ENCODE measurements around the gene EVI2B. TPM values are rescaled to one million over a fixed set of nuclear protein-coding genes. Genes with fewer than 3 reads are reported as not detected.
A peak's percentile ranks its signal among the peaks of the same experiment; 100 is the strongest.

The EVI2B gene
- total RNA-seq (2021) (0.18 to 0.37 TPM (median 0.25 TPM) in 3 replicates), Bru-seq, nascent RNA (percentile 3 among the genes with signal in this experiment)
- long read RNA-seq, experiment 1: 0 reads
- long read RNA-seq, experiment 2: 0 reads
- long read RNA-seq, experiment 3: 0 reads

DNA sequence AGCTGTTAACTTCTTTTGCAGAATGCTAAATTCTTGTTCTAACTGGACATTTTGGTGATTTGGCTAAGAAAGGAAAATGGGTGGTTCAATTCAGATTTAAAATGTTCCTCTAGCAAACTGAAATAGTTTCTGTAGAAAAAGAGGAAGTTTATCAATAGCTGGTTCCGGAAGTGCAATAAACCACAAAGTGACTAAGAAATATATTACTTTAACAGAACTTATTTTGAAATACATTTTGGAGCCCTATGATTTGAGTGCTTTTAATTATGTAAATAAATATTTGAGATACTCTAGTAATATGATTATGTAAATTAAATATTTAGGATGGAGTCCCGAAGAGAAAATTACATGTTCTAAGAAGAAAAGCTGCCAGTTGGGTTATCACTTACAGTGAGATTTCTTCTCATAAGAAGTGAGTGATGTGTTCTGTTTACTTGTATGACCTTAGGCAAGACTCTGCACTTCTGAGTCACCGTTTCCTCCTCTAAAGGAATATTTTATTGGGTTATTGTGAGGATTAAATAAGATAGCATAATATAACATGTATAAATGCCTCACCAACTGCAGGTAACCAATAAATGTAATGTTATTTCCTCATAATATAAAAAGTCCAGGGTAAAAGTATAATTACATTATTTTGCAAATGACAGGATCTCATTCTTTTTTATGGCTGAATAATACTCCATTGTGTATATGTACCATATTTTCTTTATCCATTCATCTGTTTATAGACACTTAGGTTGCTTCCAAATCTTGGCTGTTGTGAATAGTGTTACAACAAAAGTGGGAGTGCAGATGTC lies at the start of gene EVI2B:
EVI2B (minus strand) TSS at position 73 of the 800 bp plus-strand sequence. CDS start 8,445 bp downstream, outside the sequence.
- no peaks in the 10 kb centered on the region for H3K9me3 Mint-ChIP-seq
- TF ChIP-seq, protein P1, sequence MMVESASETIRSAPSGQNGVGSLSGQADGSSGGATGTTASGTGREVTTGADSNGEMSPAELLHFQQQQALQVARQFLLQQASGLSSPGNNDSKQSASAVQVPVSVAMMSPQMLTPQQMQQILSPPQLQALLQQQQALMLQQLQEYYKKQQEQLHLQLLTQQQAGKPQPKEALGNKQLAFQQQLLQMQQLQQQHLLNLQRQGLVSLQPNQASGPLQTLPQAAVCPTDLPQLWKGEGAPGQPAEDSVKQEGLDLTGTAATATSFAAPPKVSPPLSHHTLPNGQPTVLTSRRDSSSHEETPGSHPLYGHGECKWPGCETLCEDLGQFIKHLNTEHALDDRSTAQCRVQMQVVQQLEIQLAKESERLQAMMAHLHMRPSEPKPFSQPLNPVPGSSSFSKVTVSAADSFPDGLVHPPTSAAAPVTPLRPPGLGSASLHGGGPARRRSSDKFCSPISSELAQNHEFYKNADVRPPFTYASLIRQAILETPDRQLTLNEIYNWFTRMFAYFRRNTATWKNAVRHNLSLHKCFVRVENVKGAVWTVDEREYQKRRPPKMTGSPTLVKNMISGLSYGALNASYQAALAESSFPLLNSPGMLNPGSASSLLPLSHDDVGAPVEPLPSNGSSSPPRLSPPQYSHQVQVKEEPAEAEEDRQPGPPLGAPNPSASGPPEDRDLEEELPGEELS (CRISPR knock-in tag; IDR thresholded peaks at IDR 0.05): no peak
- TF ChIP-seq NR3C1 (CRISPR knock-in tag; conservative IDR thresholded peaks at IDR 0.05; ENCODE audit: low read depth) (no peak), SMAD3 (CRISPR knock-in tag; IDR thresholded peaks at IDR 0.05; ENCODE audit: borderline replicate concordance) (no peak), ZNF263 (CRISPR knock-in tag; IDR thresholded peaks at IDR 0.05; ENCODE audit: low read depth) (no peak), EMX1 (CRISPR knock-in tag; IDR thresholded peaks at IDR 0.05) (no peak)
- TF ChIP-seq, protein P2, sequence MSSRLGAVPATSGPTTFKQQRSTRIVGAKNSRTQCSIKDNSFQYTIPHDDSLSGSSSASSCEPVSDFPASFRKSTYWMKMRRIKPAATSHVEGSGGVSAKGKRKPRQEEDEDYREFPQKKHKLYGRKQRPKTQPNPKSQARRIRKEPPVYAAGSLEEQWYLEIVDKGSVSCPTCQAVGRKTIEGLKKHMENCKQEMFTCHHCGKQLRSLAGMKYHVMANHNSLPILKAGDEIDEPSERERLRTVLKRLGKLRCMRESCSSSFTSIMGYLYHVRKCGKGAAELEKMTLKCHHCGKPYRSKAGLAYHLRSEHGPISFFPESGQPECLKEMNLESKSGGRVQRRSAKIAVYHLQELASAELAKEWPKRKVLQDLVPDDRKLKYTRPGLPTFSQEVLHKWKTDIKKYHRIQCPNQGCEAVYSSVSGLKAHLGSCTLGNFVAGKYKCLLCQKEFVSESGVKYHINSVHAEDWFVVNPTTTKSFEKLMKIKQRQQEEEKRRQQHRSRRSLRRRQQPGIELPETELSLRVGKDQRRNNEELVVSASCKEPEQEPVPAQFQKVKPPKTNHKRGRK (CRISPR knock-in tag; IDR thresholded peaks at IDR 0.05; ENCODE audit: borderline replicate concordance): no peak
- H3K27ac Mint-ChIP-seq: peak within 1 kb of the TSS; percentile 12; the same call in 1 of the 2 replicates
- H3K4me3 Mint-ChIP-seq: no peak within 1 kb of the TSS
- DNase-seq (ENCODE audit: low spot score): no peak
- CTCF ChIA-PET: no interaction called here
- no peaks in the 10 kb centered on the region for H3K27me3 Mint-ChIP-seq (ENCODE audit: low read depth)
- ATAC-seq: no peak
- H3K36me3 Mint-ChIP-seq: no peaks in the 10 kb centered on the region
- H3K4me1 Mint-ChIP-seq: peaks cover 17% of the 10 kb centered on the region
- POLR2A ChIA-PET: no interaction called here

DNA sequence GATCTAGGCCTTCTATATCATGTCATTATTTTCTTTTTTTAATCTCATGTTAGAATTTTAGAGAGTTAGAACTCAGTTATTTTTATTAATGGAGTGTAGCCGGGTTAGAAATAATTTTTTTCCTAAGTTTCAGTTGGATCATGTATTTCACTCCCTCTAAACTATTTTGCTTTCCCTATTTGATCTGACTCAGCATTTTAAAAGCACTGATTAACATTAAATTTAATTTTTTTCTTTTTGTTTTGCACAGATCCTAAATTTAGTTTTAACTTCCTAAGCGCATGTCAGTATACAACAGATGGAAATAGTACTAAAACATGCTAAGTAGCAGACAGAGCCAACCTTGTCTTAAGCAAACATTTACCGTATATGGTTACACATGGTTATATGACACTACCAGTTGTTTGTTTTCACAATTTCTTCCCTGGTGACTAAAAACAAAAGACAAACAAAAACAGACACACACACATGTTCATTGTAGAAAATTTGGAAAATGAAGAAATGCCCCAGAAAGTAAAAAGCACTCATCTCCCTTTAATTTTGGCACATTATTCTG lies 44.1 kb upstream of the EVI2B start:
- ATAC-seq: no peak
- Mint-ChIP-seq H3K27me3 (ENCODE audit: low read depth) (no peaks in the 10 kb centered on the region), H3K9me3 (no peaks in the 10 kb centered on the region), H3K27ac (no peak overlapping the region), H3K4me3 (no peak overlapping the region), H3K4me1 (no peaks in the 10 kb centered on the region), H3K36me3 (peaks cover 24% of the 10 kb centered on the region)
- ChIA-PET CTCF (no interaction called here), POLR2A (no interaction called here)
- no peak for DNase-seq (ENCODE audit: low spot score)
- TF ChIP-seq PREB (CRISPR knock-in tag; IDR thresholded peaks at IDR 0.05; ENCODE audit: borderline replicate concordance): no peak
- TF ChIP-seq, protein P3, sequence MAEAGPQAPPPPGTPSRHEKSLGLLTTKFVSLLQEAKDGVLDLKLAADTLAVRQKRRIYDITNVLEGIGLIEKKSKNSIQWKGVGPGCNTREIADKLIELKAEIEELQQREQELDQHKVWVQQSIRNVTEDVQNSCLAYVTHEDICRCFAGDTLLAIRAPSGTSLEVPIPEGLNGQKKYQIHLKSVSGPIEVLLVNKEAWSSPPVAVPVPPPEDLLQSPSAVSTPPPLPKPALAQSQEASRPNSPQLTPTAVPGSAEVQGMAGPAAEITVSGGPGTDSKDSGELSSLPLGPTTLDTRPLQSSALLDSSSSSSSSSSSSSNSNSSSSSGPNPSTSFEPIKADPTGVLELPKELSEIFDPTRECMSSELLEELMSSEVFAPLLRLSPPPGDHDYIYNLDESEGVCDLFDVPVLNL (CRISPR knock-in tag; IDR thresholded peaks at IDR 0.05; ENCODE audit: borderline replicate concordance, low read depth): no peak
- no peak for TF ChIP-seq SMAD3 (CRISPR knock-in tag; IDR thresholded peaks at IDR 0.05; ENCODE audit: borderline replicate concordance)
- TF ChIP-seq ZNF425 (CRISPR knock-in tag; conservative IDR thresholded peaks at IDR 0.05): no peak
- TF ChIP-seq MAX (CRISPR knock-in tag; IDR thresholded peaks at IDR 0.05): no peak
- no peak for TF ChIP-seq JAZF1 (CRISPR knock-in tag; IDR thresholded peaks at IDR 0.05)
- no peak for TF ChIP-seq ZSCAN18 (CRISPR knock-in tag; IDR thresholded peaks at IDR 0.05)
- TF ChIP-seq ZNF138 (CRISPR knock-in tag; conservative IDR thresholded peaks at IDR 0.05): no peak
- TF ChIP-seq PRRX2 (CRISPR knock-in tag; IDR thresholded peaks at IDR 0.05): no peak
- TF ChIP-seq NR3C1 (CRISPR knock-in tag; conservative IDR thresholded peaks at IDR 0.05; ENCODE audit: low read depth): no peak
- no peak for TF ChIP-seq EMX1 (CRISPR knock-in tag; IDR thresholded peaks at IDR 0.05)
- TF ChIP-seq ZNF219 (CRISPR knock-in tag; IDR thresholded peaks at IDR 0.05; ENCODE audit: borderline replicate concordance): no peak
- TF ChIP-seq, protein P4, sequence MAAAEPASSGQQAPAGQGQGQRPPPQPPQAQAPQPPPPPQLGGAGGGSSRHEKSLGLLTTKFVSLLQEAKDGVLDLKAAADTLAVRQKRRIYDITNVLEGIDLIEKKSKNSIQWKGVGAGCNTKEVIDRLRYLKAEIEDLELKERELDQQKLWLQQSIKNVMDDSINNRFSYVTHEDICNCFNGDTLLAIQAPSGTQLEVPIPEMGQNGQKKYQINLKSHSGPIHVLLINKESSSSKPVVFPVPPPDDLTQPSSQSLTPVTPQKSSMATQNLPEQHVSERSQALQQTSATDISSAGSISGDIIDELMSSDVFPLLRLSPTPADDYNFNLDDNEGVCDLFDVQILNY (CRISPR knock-in tag; IDR thresholded peaks at IDR 0.05): no peak
- no peak for TF ChIP-seq TEAD4 (CRISPR knock-in tag; IDR thresholded peaks at IDR 0.05)
- TF ChIP-seq ATF2 (CRISPR knock-in tag; IDR thresholded peaks at IDR 0.05; ENCODE audit: borderline replicate concordance, low read depth): no peak
- TF ChIP-seq ZNF416 (CRISPR knock-in tag; IDR thresholded peaks at IDR 0.05): no peak

Measured in WTC11 (cell line).